ENCODE measurements around the gene CTIF. TPM values are rescaled to one million over a fixed set of nuclear protein-coding genes. Genes with fewer than 3 reads are reported as not detected.

The CTIF gene
- total and polyA plus RNA-seq, 2 donors: 1.7 to 11.3 TPM

DNA sequence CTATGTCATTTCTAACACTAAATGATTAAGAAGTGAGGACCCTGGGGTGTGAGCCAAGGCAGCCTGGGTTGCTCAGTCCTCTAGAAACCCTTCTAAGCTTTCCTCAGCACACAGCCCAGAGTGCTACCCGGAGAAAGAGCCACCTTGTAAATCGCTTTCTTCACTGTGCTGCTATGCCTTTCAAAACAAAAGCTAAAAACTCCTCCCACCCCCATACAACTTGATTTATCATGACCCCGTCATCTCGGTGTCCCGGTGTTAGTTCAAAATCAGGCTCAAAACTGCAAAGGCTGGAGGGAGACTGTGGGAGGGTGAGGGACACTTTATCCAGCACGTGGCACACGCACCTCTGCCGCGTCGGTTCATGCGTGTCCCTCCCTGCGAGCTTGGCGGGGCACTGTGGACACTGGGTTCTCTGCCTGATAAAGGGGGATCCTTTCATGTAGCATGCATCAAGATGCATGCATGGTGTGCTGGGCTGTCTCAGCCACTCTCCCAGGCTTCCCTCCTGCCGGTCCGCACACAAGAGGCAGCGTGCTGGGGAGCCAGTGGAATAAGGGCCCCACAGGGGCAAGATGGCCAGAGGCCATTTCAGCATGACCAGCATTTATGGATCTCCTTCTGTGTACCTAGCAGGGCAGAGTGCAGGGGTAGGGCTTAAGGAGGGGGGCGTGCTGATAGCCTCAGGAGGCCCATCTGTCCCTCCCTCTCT is 241.5 kb downstream of the CTIF start:
- 97% methylated on average over 17 of the region's 17 CpGs for WGBS
- Histone ChIP-seq H3K9me3 (ENCODE audit: control insufficient read depth in 2 of 2, insufficient read depth in 1 of 2, low read length in 1 of 2) (no peaks in the 10 kb centered on the region), H3K4me3 (ENCODE audit: low read length in 2 of 2) (no peak overlapping the region), H3K36me3 (ENCODE audit: control insufficient read depth in 2 of 2, insufficient read depth in 2 of 2, low read length in 1 of 2) (no peaks in the 10 kb centered on the region), H3K27ac (ENCODE audit: low read depth in 1 of 2, low read length in 1 of 2) (no peak overlapping the region), H3K27me3 (ENCODE audit: control insufficient read depth in 2 of 2, insufficient read depth in 1 of 2, low read length in 1 of 2) (peaks cover 0 to 26% of the 10 kb centered on the region in 2 donors), H3K4me1 (ENCODE audit: control insufficient read depth in 2 of 2, insufficient read depth in 2 of 2, low read length in 2 of 2) (peaks cover 0 to 37% of the 10 kb centered on the region in 2 donors)
- DNase-seq (ENCODE audit: low read depth in 6 of 9, low spot score in 9 of 9): no peak

- Histone ChIP-seq H3K4me1 (ENCODE audit: control insufficient read depth in 2 of 2, insufficient read depth in 2 of 2, low read length in 2 of 2) (peaks cover 0 to 37% of the 10 kb centered on the region in 2 donors), H3K4me3 (ENCODE audit: low read length in 2 of 2) (no peak overlapping the region), H3K27ac (ENCODE audit: low read depth in 1 of 2, low read length in 1 of 2) (no peak overlapping the region), H3K27me3 (ENCODE audit: control insufficient read depth in 2 of 2, insufficient read depth in 1 of 2, low read length in 1 of 2) (peaks cover 0 to 26% of the 10 kb centered on the region in 2 donors), H3K9me3 (ENCODE audit: control insufficient read depth in 2 of 2, insufficient read depth in 1 of 2, low read length in 1 of 2) (no peaks in the 10 kb centered on the region), H3K36me3 (ENCODE audit: control insufficient read depth in 2 of 2, insufficient read depth in 2 of 2, low read length in 1 of 2) (no peaks in the 10 kb centered on the region)
- DNase-seq (ENCODE audit: low read depth in 6 of 9, low spot score in 9 of 9): no peak
- 92% methylated on average over 3 of the region's 3 CpGs for WGBS
Observed at GRCh38 chr18:48780913-48781162, 242.0 kb downstream of the CTIF start.

DNA sequence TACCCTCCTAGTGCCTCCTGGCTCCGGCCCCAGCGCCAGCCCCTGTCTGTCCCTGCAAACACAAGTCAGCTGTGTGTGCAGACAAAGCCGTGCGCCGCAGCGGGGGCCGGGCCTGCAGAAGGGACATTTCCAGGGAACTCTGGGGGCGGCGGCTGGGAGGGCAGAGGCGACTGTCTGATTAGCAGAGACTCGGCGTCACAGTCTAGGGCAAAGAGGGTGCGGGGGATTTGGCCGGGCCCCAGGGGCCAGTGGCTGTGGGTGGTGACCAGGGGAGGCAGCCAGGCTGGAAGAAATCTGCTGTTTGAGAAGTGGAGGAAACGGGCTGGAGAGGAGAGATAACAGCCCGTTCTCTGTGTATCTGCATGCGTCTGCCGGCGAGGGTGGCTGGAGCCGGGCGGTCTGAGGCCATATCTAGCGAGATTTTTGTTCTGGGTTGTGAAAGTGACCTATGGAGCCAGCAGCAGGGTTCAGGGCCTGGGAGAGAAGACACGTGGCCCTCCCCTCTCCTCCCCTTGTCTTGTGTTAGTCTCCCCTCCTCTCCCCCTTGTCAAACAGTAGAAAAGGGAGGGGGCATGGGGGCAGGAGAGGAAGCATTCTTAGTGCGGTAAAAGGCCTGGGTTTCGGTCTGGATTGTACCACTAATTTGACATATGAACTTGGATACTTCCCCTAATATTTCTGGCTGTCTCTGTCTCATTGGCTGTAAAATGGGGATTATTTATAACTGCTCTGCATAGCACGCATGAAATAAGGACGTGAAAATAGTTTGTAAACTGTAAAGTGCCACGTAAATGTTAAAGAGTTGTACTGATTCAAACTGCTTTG is 242.5 kb downstream of the CTIF start:
- peaks cover 0 to 37% of the 10 kb centered on the region in 2 donors for H3K4me1 ChIP-seq (ENCODE audit: control insufficient read depth in 2 of 2, insufficient read depth in 2 of 2, low read length in 2 of 2)
- 70% methylated on average over 28 of the region's 28 CpGs for WGBS
- H3K27me3 ChIP-seq (ENCODE audit: control insufficient read depth in 2 of 2, insufficient read depth in 1 of 2, low read length in 1 of 2): peaks cover 0 to 26% of the 10 kb centered on the region in 2 donors
- peak overlapping the region in 1 of 2 donors; percentile 26 for H3K27ac ChIP-seq (ENCODE audit: low read depth in 1 of 2, low read length in 1 of 2)
- H3K36me3 ChIP-seq (ENCODE audit: control insufficient read depth in 2 of 2, insufficient read depth in 2 of 2, low read length in 1 of 2): no peaks in the 10 kb centered on the region
- no peaks in the 10 kb centered on the region for H3K9me3 ChIP-seq (ENCODE audit: control insufficient read depth in 2 of 2, insufficient read depth in 1 of 2, low read length in 1 of 2)
- peak in 1 of 9 donors; percentile 31 for DNase-seq (ENCODE audit: low read depth in 6 of 9, low spot score in 9 of 9)
- no peak overlapping the region for H3K4me3 ChIP-seq (ENCODE audit: low read length in 2 of 2)

- Histone ChIP-seq H3K4me1 (ENCODE audit: control insufficient read depth in 2 of 2, insufficient read depth in 2 of 2, low read length in 2 of 2) (peaks cover 0 to 34% of the 10 kb centered on the region in 2 donors), H3K27me3 (ENCODE audit: control insufficient read depth in 2 of 2, insufficient read depth in 1 of 2, low read length in 1 of 2) (peaks cover 0 to 26% of the 10 kb centered on the region in 2 donors), H3K9me3 (ENCODE audit: control insufficient read depth in 2 of 2, insufficient read depth in 1 of 2, low read length in 1 of 2) (no peaks in the 10 kb centered on the region), H3K36me3 (ENCODE audit: control insufficient read depth in 2 of 2, insufficient read depth in 2 of 2, low read length in 1 of 2) (no peaks in the 10 kb centered on the region), H3K27ac (ENCODE audit: low read depth in 1 of 2, low read length in 1 of 2) (no peak overlapping the region), H3K4me3 (ENCODE audit: low read length in 2 of 2) (no peak overlapping the region)
- DNase-seq (ENCODE audit: low read depth in 6 of 9, low spot score in 9 of 9): no peak
- WGBS: 98% methylated on average over 2 of the region's 2 CpGs
Observed at GRCh38 chr18:48781988-48782363, 243.1 kb downstream of the CTIF start.

DNA sequence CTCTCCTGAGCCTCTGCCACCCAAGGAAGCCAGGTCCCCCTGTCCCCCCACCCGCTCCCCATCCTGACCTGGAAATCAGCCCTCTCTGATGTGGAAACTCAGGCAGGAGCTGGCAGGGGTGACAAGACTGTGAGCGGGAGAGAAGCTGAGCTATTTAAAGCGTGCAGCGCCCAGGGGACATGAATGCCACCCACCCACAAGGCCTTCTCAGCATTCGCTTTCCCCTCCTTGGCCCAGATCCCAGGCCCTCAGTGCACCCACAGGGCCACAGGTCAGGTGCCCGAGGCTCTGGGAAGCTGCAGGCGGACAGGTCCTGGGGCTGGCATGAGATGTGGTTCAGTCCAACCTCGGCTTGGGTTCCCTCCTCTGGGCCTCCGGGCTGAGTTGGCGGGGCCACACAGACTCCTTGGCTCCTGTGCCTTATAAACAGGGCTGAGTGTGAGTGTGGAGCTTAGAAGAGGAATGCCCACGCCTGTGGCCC is 243.6 kb downstream of the CTIF start:
- Histone ChIP-seq H3K27me3 (ENCODE audit: control insufficient read depth in 2 of 2, insufficient read depth in 1 of 2, low read length in 1 of 2) (peaks cover 0 to 26% of the 10 kb centered on the region in 2 donors), H3K27ac (ENCODE audit: low read depth in 1 of 2, low read length in 1 of 2) (no peak overlapping the region), H3K4me1 (ENCODE audit: control insufficient read depth in 2 of 2, insufficient read depth in 2 of 2, low read length in 2 of 2) (peaks cover 0 to 34% of the 10 kb centered on the region in 2 donors), H3K9me3 (ENCODE audit: control insufficient read depth in 2 of 2, insufficient read depth in 1 of 2, low read length in 1 of 2) (no peaks in the 10 kb centered on the region), H3K36me3 (ENCODE audit: control insufficient read depth in 2 of 2, insufficient read depth in 2 of 2, low read length in 1 of 2) (no peaks in the 10 kb centered on the region), H3K4me3 (ENCODE audit: low read length in 2 of 2) (no peak overlapping the region)
- DNase-seq (ENCODE audit: low read depth in 6 of 9, low spot score in 9 of 9): no peak
- 91% methylated on average over 11 of the region's 11 CpGs for WGBS

GRCh38 chr18:48783616-48784520 is 245.0 kb downstream of the CTIF start:
- no peak for DNase-seq (ENCODE audit: low read depth in 6 of 9, low spot score in 9 of 9)
- peaks cover 0 to 32% of the 10 kb centered on the region in 2 donors for H3K4me1 ChIP-seq (ENCODE audit: control insufficient read depth in 2 of 2, insufficient read depth in 2 of 2, low read length in 2 of 2)

GRCh38 chr18:48784656-48785055 is 245.8 kb downstream of the CTIF start:
- no peak for DNase-seq (ENCODE audit: low read depth in 6 of 9, low spot score in 9 of 9)
- whole genome bisulfite sequencing: 90% methylated on average over 5 of the region's 5 CpGs
- H3K36me3 ChIP-seq (ENCODE audit: control insufficient read depth in 2 of 2, insufficient read depth in 2 of 2, low read length in 1 of 2): no peaks in the 10 kb centered on the region
- no peak overlapping the region for H3K4me3 ChIP-seq (ENCODE audit: low read length in 2 of 2)
- peaks cover 0 to 24% of the 10 kb centered on the region in 2 donors for H3K27me3 ChIP-seq (ENCODE audit: control insufficient read depth in 2 of 2, insufficient read depth in 1 of 2, low read length in 1 of 2)
- no peak overlapping the region for H3K27ac ChIP-seq (ENCODE audit: low read depth in 1 of 2, low read length in 1 of 2)
- no peaks in the 10 kb centered on the region for H3K9me3 ChIP-seq (ENCODE audit: control insufficient read depth in 2 of 2, insufficient read depth in 1 of 2, low read length in 1 of 2)
- H3K4me1 ChIP-seq (ENCODE audit: control insufficient read depth in 2 of 2, insufficient read depth in 2 of 2, low read length in 2 of 2): peaks cover 0 to 32% of the 10 kb centered on the region in 2 donors

More at GRCh38 chr18:48783616-48784520, 245.0 kb downstream of the CTIF start:
- no peak overlapping the region for H3K4me3 ChIP-seq (ENCODE audit: low read length in 2 of 2)
- 97% methylated on average over 24 of the region's 24 CpGs for WGBS
- H3K27ac ChIP-seq (ENCODE audit: low read depth in 1 of 2, low read length in 1 of 2): no peak overlapping the region
- peaks cover 0 to 26% of the 10 kb centered on the region in 2 donors for H3K27me3 ChIP-seq (ENCODE audit: control insufficient read depth in 2 of 2, insufficient read depth in 1 of 2, low read length in 1 of 2)
- H3K9me3 ChIP-seq (ENCODE audit: control insufficient read depth in 2 of 2, insufficient read depth in 1 of 2, low read length in 1 of 2): no peaks in the 10 kb centered on the region
- H3K36me3 ChIP-seq (ENCODE audit: control insufficient read depth in 2 of 2, insufficient read depth in 2 of 2, low read length in 1 of 2): no peaks in the 10 kb centered on the region

DNA sequence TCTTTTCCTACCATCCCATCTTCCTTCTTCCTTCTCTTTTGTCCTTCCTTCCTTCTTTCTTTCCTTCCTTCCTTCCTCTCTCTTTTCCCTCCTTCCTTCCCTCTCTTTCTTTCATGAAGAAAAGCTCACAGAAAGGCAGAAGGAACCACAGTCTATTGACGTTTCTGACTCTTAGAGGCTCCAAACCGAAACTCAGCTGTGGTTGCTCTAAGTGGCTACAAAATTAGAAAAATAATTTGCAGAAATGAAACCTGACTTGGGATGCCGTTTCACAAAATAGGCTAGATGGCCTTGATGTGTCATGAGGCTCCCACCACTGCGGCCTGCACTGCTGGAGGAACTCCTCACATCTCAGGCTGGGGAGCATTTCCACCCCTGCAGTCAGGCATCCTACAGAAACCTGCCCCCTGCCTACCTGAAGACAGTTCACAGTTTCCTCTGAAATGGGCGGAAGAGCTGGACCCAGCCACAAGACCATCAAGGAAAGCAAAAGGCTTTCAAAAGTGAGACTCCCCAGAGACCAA is 246.3 kb downstream of the CTIF start:
- 45% methylated on average over 5 of the region's 5 CpGs for whole genome bisulfite sequencing
- H3K9me3 ChIP-seq (ENCODE audit: control insufficient read depth in 2 of 2, insufficient read depth in 1 of 2, low read length in 1 of 2): no peaks in the 10 kb centered on the region
- H3K4me1 ChIP-seq (ENCODE audit: control insufficient read depth in 2 of 2, insufficient read depth in 2 of 2, low read length in 2 of 2): peaks cover 0 to 29% of the 10 kb centered on the region in 2 donors
- H3K36me3 ChIP-seq (ENCODE audit: control insufficient read depth in 2 of 2, insufficient read depth in 2 of 2, low read length in 1 of 2): no peaks in the 10 kb centered on the region
- H3K27me3 ChIP-seq (ENCODE audit: control insufficient read depth in 2 of 2, insufficient read depth in 1 of 2, low read length in 1 of 2): peaks cover 0 to 23% of the 10 kb centered on the region in 2 donors
- no peak overlapping the region for H3K27ac ChIP-seq (ENCODE audit: low read depth in 1 of 2, low read length in 1 of 2)
- no peak overlapping the region for H3K4me3 ChIP-seq (ENCODE audit: low read length in 2 of 2)
- DNase-seq (ENCODE audit: low read depth in 6 of 9, low spot score in 9 of 9): peak in 1 of 9 donors; percentile 39

Measured in thymus (tissue), 11 donors.